Activated T-helper 2 cell treated with anti-CD3 and anti-CD28 coated beads, Interferon-gamma antibody, Interleukin-2, Interleukin-4, amounts not matched to agents 10 μg/mL and 5 μg/mL and 100 μg/mL, durations not matched to agents 14 hours and 24 hours and 36 hours (primary cell): ENCODE results near the gene UQCRC1. TPM values are rescaled to one million over a fixed set of nuclear protein-coding genes. Genes with fewer than 3 reads are reported as not detected.

Experiments
- DNase-seq: peaks from one replicate; pipeline ENCODE4 v3.0.0; 2021; ENCODE audit warnings: low spot score
- H3K27ac Mint-ChIP-seq: one replicate; pipeline ENCODE4 v1.8.0; 2021; ENCODE audit warnings: mixed read lengths
- H3K27me3 Mint-ChIP-seq: one replicate; pipeline ENCODE4 v1.8.0; 2021; ENCODE audit warnings: low read depth, mixed read lengths
- H3K36me3 Mint-ChIP-seq: one replicate; pipeline ENCODE4 v1.8.0; 2021; ENCODE audit warnings: low read depth, mixed read lengths
- H3K4me1 Mint-ChIP-seq: one replicate; pipeline ENCODE4 v1.8.0; 2021; ENCODE audit warnings: low read depth, mixed read lengths
- H3K4me3 Mint-ChIP-seq: one replicate; pipeline ENCODE4 v1.8.0; 2021; ENCODE audit warnings: low read depth, mild to moderate bottlenecking, moderate library complexity, mixed read lengths
- H3K9me3 Mint-ChIP-seq: one replicate; pipeline ENCODE4 v1.8.0; 2021; ENCODE audit warnings: mixed read lengths
- intact Hi-C: fragments of 100-400 bp; cut with micrococcal nuclease; formaldehyde crosslinking; loops from one replicate; pipeline ENCODE4 v1.15.1; 2023
- total RNA-seq: library from RNA; stranded (reverse); gene quantifications from 2 replicates; pipeline ENCODE4 v1.2.3, GENCODE V29; 2022

Gene UQCRC1
- total RNA-seq, 1 donor from 2014 or later = 248 TPM

DNA sequence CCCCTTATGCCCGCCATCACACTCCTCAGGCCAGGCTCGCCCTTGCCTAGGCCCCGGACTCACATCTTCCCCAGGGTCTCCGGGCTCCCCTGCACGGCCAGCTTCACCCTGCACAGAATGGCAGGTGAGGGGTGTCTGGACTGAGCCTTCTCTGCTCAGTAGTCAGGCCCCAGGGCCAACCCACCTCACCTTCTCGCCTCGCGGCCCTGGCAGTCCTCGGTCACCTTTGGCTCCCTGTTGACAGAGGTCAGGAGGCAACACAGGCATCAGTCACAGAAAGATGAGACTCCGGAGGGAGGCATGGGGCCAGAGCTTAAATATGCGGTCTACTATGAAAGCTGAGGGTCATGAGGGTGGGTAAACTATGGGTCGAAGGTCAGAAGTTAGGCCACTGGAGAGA, 37.5 kb downstream of the UQCRC1 start:
- Mint-ChIP-seq H3K27ac (no peak overlapping the region), H3K27me3 (no peaks in the 10 kb centered on the region)

DNA sequence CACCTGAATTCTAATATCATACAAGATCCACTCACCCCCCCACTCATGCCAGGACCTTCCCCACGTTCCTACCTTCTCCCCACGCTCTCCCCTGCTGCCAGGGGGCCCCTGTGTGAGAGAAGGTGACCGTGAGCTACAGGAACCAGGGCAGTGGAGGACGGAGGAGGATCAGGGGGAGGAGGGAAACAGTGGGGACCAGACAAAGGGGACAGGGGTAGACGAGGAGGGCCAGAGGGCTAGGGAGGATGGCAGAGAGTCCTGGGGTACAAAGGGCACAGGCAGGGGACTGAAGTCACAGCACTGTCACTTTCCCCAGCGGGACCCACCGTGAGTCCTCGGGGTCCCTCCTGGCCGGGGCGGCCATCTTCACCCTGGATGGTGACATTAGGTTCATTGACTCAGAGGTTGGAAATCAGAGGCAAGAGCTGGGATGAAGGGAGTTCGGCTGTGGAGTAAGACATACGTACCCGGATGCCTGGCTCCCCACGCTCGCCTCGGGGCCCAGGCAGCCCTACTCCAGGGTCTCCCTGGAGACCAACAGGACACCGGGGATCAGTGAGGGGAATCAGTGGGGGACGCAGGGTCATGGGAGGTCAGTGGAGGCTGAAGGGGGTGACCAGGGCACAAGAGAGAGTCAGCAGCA, 39.5 kb downstream of the UQCRC1 start:
- no peak for DNase-seq
- Mint-ChIP-seq H3K9me3 (no peaks in the 10 kb centered on the region), H3K27ac (no peak overlapping the region), H3K36me3 (no peaks in the 10 kb centered on the region), H3K4me1 (peaks cover 6% of the 10 kb centered on the region), H3K4me3 (no peak overlapping the region), H3K27me3 (no peaks in the 10 kb centered on the region)
- intact Hi-C loops = no loop called here

More for the DNA sequence above, 37.5 kb downstream of the UQCRC1 start:
- Mint-ChIP-seq H3K4me3 (no peak overlapping the region), H3K36me3 (no peaks in the 10 kb centered on the region), H3K9me3 (no peaks in the 10 kb centered on the region), H3K4me1 (no peaks in the 10 kb centered on the region)
- intact Hi-C loops = no loop called here
- no peak for DNase-seq

DNA sequence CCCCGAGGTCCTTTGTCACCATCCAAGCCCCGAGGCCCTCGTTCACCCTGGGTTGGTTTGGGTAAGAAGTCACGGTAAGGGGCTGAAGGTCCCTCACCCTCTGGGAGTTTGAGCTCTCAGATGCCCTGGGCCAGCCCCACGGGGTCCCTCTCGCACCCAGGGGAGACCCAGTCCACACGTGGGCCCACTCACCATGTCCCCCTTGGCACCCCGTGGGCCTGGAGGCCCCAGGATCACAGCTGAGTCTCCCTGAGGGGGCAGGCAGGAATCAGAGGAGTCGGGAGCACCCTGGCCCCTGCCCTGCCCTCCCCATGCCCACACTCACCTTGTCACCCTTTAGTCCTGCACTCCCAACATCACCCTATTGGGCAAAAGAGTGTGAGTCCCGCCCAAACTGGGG, 40.0 kb downstream of the UQCRC1 start:
- intact Hi-C loops = no loop called here
- no peak for DNase-seq
- Mint-ChIP-seq H3K4me3 (no peak overlapping the region), H3K27ac (no peak overlapping the region), H3K9me3 (no peaks in the 10 kb centered on the region), H3K4me1 (peaks cover 6% of the 10 kb centered on the region), H3K36me3 (no peaks in the 10 kb centered on the region), H3K27me3 (no peaks in the 10 kb centered on the region)

DNA sequence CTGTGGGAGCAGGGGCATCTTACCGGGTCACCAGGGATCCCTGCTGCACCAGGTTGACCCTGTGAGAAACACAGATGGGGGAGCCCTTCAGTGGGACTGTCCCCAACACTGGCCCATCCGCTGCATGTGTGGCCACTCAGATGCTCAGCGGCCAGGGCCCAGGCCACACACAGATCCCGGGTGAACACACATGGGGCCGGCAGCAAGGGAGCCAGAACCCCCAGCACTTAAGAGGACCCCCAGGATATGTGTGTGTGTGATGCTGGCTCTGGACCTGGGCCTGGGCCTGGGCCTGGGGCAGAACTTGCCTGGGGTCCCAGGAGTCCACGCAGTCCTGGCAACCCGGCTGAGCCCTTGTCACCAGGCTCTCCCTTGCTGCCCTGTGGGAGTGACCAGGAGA, 41.0 kb downstream of the UQCRC1 start:
- Mint-ChIP-seq H3K4me3 (no peak overlapping the region), H3K9me3 (no peaks in the 10 kb centered on the region), H3K27me3 (no peaks in the 10 kb centered on the region), H3K27ac (no peak overlapping the region), H3K4me1 (peaks cover 11% of the 10 kb centered on the region), H3K36me3 (no peaks in the 10 kb centered on the region)
- intact Hi-C loops = no loop called here
- DNase-seq = no peak

DNA sequence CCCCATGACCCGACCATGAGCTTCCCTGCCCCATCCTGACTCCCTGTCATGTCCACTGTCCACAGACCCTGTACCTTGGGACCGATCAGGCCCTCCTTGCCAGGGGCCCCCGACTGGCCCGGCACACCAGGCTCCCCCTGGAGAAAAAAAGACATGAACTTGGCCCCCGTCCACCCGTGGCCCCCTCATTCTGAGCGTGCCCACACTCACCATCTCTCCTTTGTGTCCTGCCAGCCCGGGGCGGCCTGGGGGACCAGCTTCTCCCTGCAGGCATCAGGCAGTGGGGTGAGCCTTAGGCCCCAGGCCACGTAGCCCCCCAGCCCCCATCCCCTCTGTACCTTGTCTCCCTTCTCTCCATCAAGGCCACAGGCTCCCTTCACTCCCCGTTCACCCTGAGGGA, 41.9 kb downstream of the UQCRC1 start:
- peaks cover 13% of the 10 kb centered on the region for H3K4me1 Mint-ChIP-seq
- intact Hi-C loops = no loop called here

DNA sequence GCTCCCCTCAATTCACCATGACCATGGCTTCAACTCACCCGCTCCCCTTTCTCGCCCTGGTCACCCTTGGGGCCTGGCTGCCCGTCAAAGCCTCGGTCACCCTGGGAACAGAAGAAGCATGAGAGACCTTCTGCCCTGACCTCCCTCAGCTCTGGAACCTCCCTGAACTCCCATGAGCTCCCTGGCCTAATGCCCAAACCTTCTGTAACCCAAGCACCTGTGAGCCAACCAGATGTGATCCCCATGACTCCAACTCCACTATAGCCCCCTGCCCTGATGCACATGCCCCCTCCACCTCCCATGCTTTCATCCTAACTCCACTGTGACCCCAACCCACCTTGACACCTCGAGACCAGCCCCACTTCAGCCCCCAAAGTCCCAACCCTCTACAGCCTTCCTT, 42.4 kb downstream of the UQCRC1 start:
- Mint-ChIP-seq H3K27ac (no peak overlapping the region), H3K4me1 (peaks cover 13% of the 10 kb centered on the region), H3K36me3 (no peaks in the 10 kb centered on the region), H3K27me3 (no peaks in the 10 kb centered on the region), H3K9me3 (no peaks in the 10 kb centered on the region), H3K4me3 (no peak overlapping the region)
- intact Hi-C loops = no loop called here
- DNase-seq = no peak

More for the DNA sequence above, 41.9 kb downstream of the UQCRC1 start:
- H3K4me3 Mint-ChIP-seq = no peak overlapping the region
- H3K9me3 Mint-ChIP-seq = no peaks in the 10 kb centered on the region
- no peaks in the 10 kb centered on the region for H3K27me3 Mint-ChIP-seq
- no peak for DNase-seq
- no peaks in the 10 kb centered on the region for H3K36me3 Mint-ChIP-seq
- H3K27ac Mint-ChIP-seq = no peak overlapping the region

DNA sequence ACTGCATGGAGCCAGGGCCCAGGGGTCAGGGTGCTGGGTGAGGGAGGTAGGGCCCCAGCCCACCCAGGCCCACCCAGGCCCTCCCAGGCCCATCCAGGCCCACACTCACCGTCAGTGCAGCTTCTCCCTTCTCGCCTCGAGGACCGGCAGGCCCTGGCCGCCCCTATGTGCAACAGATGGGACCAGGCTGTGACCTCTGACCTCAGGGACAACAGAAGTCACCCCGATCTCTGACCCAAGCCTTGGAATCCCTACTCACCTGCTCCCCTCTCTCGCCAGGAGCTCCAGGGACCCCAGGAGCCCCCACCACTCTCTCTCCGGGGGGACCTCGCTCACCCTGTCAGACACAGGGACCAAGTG, 43.1 kb downstream of the UQCRC1 start:
- Mint-ChIP-seq H3K27me3 (no peaks in the 10 kb centered on the region), H3K27ac (no peak overlapping the region)

DNA sequence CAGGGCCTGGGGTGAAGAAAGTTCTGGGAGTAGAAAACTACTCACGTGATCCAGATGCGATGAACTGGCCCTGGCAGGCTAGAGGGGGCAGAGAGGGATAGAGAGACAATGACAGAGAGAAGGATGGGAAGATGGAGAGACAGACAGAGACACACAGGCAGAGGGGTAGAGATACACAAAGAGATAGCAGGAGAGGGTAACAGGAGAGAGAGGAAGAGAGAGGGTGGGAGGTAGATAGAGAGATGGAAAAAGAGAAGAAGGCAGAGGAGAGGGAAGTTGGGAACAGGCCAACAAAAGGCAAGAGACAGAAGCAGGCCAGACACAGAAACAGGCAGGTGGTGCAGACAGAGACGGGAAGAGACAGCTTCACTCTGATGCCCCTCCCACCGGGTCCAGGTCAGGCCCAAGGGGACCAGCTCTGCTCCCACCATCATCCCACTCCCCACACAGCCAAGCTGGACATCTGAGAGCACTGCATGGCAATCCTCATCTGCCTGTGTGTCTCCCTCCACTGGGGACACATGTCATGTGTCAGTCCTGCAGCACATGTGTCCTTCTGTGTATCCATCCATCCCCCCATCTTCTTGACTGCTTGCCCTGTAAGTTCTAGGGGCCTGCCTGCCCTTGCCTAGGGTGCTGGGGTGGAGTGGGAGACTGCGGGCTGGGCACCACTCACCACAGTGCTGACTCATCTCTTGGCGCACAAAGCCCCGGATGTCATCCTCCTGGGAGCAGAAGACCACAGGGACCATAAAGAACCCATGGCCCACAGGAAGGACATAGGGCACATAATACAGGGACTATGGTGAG, 43.6 kb downstream of the UQCRC1 start:
- intact Hi-C loops = no loop called here
- Mint-ChIP-seq H3K4me1 (peaks cover 18% of the 10 kb centered on the region), H3K36me3 (no peaks in the 10 kb centered on the region), H3K27me3 (no peaks in the 10 kb centered on the region), H3K4me3 (no peak overlapping the region), H3K9me3 (no peaks in the 10 kb centered on the region), H3K27ac (peak overlapping the region; percentile 47)
- no peak for DNase-seq

More for the DNA sequence above, 43.1 kb downstream of the UQCRC1 start:
- H3K4me3 Mint-ChIP-seq = no peak overlapping the region
- intact Hi-C loops = no loop called here
- DNase-seq = no peak
- H3K9me3 Mint-ChIP-seq = no peaks in the 10 kb centered on the region
- H3K36me3 Mint-ChIP-seq = no peaks in the 10 kb centered on the region
- peaks cover 13% of the 10 kb centered on the region for H3K4me1 Mint-ChIP-seq

DNA sequence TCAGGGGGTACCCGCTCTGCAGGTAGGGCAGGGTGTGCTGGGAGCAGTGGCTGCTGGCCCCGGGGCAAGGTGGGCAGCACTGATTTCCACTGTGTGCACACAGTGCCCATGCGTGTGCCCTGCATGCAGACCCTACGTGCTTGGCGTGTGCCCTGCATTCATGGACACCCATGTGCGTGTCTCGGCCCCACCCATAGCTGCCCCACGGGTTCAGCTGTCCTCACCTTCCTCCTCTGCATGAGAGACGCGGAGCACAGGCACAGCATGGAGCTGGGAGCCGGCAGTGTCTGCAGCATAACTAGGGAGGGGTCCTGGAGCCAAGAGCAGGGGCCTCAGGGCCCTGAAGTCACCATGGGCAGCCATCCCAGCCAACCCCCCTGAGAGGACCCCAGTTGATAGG, 44.3 kb downstream of the UQCRC1 start:
- Mint-ChIP-seq H3K4me1 (peaks cover 21% of the 10 kb centered on the region), H3K4me3 (no peak overlapping the region), H3K27ac (no peak overlapping the region), H3K9me3 (no peaks in the 10 kb centered on the region), H3K27me3 (no peaks in the 10 kb centered on the region), H3K36me3 (no peaks in the 10 kb centered on the region)
- no peak for DNase-seq
- intact Hi-C loops = no loop called here

DNA sequence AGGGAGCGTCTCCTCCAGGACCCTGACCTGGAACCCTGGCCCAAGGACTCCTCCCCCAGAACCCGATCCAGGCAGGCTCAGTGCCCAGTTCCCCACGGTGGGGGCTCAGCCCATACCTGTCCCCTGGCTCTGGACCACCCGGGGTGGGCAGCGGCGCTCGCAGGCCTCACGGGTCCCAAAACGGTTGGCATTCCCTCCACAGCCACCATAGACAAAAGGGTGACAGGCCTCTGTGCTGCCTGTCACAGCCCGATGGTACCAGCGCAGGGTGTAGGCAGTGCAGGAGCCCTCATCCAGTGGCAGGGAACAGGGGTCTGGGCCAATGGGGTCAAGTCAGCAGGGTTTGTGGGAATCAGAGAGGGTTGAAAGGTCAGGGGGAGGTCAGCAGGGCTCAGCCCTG, 44.8 kb downstream of the UQCRC1 start:
- Mint-ChIP-seq H3K4me3 (no peak overlapping the region), H3K4me1 (peaks cover 25% of the 10 kb centered on the region), H3K27ac (no peak overlapping the region), H3K9me3 (no peaks in the 10 kb centered on the region), H3K27me3 (no peaks in the 10 kb centered on the region), H3K36me3 (no peaks in the 10 kb centered on the region)
- DNase-seq = no peak
- intact Hi-C loops = no loop called here

DNA sequence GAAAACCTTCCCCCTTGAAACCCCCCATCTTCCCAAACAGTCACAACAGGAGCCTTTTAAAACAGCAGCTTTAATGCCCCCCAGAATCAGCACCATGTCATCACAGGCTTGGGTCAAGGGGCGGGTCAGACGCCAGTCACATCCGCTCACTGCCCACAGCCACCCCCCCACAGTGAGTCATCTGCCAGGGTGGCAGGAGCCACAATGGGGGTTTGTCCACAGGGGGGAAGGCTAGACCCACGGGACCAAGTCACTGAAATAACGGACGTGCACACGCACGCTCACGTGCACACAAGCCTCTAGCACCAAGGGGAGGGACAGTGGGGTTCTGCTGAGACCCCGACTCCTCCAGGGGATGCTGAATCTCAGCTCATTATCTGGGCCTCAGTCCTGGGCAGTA, 45.4 kb downstream of the UQCRC1 start:
- Mint-ChIP-seq H3K9me3 (no peaks in the 10 kb centered on the region), H3K4me1 (peaks cover 27% of the 10 kb centered on the region), H3K36me3 (no peaks in the 10 kb centered on the region), H3K27ac (no peak overlapping the region), H3K4me3 (no peak overlapping the region), H3K27me3 (no peaks in the 10 kb centered on the region)
- intact Hi-C loops = no loop called here
- DNase-seq = no peak

DNA sequence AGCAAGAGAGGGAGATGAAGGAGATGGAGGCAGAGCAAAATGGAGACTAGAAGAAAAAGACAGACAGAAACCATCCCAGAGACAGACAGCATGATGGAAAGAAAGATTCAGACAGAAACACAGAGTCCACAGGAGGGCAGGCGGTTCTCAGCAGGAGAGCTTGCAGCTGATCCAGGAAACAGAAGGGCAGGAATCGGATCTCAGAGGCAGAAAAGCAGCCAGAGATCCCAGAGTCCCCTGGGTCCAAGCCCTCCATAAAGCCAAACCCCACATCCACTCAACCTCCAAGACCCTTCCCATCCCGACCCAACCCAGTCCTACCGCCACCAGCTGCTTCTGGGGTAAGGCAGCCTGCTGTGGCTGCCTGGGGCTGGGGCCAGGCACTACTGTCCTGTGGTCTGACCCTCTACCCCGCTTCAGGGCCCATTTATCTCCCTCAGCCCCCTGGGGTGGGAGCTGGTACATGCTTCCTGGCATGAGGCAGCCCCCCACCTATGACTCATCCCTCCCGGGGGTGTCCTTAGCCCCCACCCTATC, 46.0 kb downstream of the UQCRC1 start, which contains the start of gene UCN2:
Gene UCN2, minus strand, starts transcription at position 400 of the 537 bp plus-strand sequence. CDS start 657 bp downstream, outside the sequence.
- H3K4me3 Mint-ChIP-seq = no peak within 1 kb of the TSS
- H3K9me3 Mint-ChIP-seq = no peaks in the 10 kb centered on the region
- H3K27me3 Mint-ChIP-seq = no peaks in the 10 kb centered on the region
- H3K4me1 Mint-ChIP-seq = peaks cover 32% of the 10 kb centered on the region
- no peaks in the 10 kb centered on the region for H3K36me3 Mint-ChIP-seq
- DNase-seq = no peak
- no peak within 1 kb of the TSS for H3K27ac Mint-ChIP-seq
- intact Hi-C loops = no loop called here

DNA sequence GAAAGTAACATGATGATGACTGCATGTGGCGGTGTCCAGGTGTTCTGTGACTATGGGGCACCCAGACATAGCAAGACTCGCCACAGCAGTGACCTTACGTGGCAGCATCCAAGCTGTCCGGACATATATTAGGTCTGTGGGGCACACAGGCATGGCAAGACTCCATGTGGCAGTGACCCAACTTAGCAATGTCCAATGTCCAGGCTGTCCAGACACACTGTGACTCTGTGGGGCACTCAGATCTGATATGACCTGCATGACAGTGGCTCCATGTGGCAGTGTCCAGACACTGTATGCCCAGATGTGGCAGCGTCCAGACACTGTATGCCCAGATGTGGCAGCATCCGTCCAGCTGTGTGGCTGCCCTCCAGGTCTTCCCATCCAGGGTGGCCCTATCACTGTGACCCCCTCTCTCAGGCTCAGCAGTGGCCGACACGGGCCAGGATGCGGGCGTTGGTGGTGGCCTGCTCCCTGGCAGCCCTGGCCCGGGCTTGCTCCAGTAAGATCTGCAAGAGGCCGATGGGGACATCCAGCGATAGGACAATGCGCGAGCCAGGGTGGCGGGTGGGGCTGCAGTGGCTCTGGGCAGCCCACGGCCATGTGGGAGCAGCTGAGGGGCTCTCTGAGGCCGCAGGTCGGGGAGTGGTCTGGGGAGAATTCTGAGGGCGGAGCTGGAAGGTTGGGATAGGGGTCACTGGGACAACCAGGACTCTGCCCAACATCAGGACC, 46.9 kb downstream of the UQCRC1 start:
- no peaks in the 10 kb centered on the region for H3K36me3 Mint-ChIP-seq
- no peak overlapping the region for H3K4me3 Mint-ChIP-seq
- DNase-seq = no peak
- H3K9me3 Mint-ChIP-seq = no peaks in the 10 kb centered on the region
- peaks cover 38% of the 10 kb centered on the region for H3K4me1 Mint-ChIP-seq
- H3K27ac Mint-ChIP-seq = no peak overlapping the region
- intact Hi-C loops = no loop called here
- H3K27me3 Mint-ChIP-seq = no peaks in the 10 kb centered on the region
